ENCODE results near the gene RASSF5.
"Not testable (repeated sequence)": the region's sequence is repeated elsewhere in the genome, so short reads cannot be mapped to it uniquely, and the experiment has no call there.

Gene RASSF5

GRCh38 chr1:206579747-206580437, 72.6 kb downstream of the RASSF5 start:
- peak; percentile 62 for DNase-seq
- Histone ChIP-seq H3K4me2 (ENCODE audit: insufficient read depth, low read length) (no peak overlapping the region), H3K36me3 (ENCODE audit: insufficient read depth, low read length) (peaks cover 56% of the 10 kb centered on the region), H3K27me3 (ENCODE audit: insufficient read depth, low read length, poor library complexity) (no peaks in the 10 kb centered on the region), H3K4me3 (ENCODE audit: low read depth in 1 of 2, low read length in 2 of 2) (no peak overlapping the region), H4K20me1 (ENCODE audit: insufficient read depth, low read length) (peaks cover 62% of the 10 kb centered on the region), H3K79me2 (ENCODE audit: insufficient read depth, low read length) (peaks cover 81% of the 10 kb centered on the region), H3K9ac (ENCODE audit: low read depth, low read length) (no peak overlapping the region), H3K9me3 (ENCODE audit: insufficient read depth, low read length, severe bottlenecking) (no peaks in the 10 kb centered on the region), H3K4me1 (ENCODE audit: insufficient read depth, low read length) (peaks cover 12% of the 10 kb centered on the region), H3K27ac (ENCODE audit: low read length) (peak overlapping the region; percentile 56; the same call in 1 of the 2 replicates), H2AFZ (ENCODE audit: low read depth, low read length) (no peak overlapping the region)
- no peak for TF ChIP-seq EZH2 (IDR thresholded peaks at IDR 0.05; ENCODE audit: borderline replicate concordance, low read depth, low read length, severe bottlenecking)
- ATAC-seq (ENCODE audit: insufficient read depth, low read depth), result peak; percentile 64

- no peak overlapping the region for H3K27ac ChIP-seq (ENCODE audit: low read length)
- H3K4me1 ChIP-seq (ENCODE audit: insufficient read depth, low read length), result peaks cover 5% of the 10 kb centered on the region
- peaks cover 60% of the 10 kb centered on the region for H4K20me1 ChIP-seq (ENCODE audit: insufficient read depth, low read length)
- no peak for DNase-seq
- H3K36me3 ChIP-seq (ENCODE audit: insufficient read depth, low read length), result peaks cover 63% of the 10 kb centered on the region
- no peak overlapping the region for H3K9ac ChIP-seq (ENCODE audit: low read depth, low read length)
- no peak overlapping the region for H3K4me3 ChIP-seq (ENCODE audit: low read depth in 1 of 2, low read length in 2 of 2)
- H3K9me3 ChIP-seq (ENCODE audit: insufficient read depth, low read length, severe bottlenecking), result no peaks in the 10 kb centered on the region
- ATAC-seq (ENCODE audit: insufficient read depth, low read depth), result no peak
- no peak overlapping the region for H2AFZ ChIP-seq (ENCODE audit: low read depth, low read length)
- no peak for TF ChIP-seq EZH2 (IDR thresholded peaks at IDR 0.05; ENCODE audit: borderline replicate concordance, low read depth, low read length, severe bottlenecking)
- no peak for TF ChIP-seq CTCF (IDR thresholded peaks at IDR 0.05; ENCODE audit: borderline replicate concordance, extremely low read depth, low read length, poor library complexity, severe bottlenecking)
- H3K79me2 ChIP-seq (ENCODE audit: insufficient read depth, low read length), result peaks cover 75% of the 10 kb centered on the region
- no peaks in the 10 kb centered on the region for H3K27me3 ChIP-seq (ENCODE audit: insufficient read depth, low read length, poor library complexity)
- no peak overlapping the region for H3K4me2 ChIP-seq (ENCODE audit: insufficient read depth, low read length)
These were observed 73.2 kb downstream of the RASSF5 start for GRCh38 chr1:206580438-206581113.

GRCh38 chr1:206581114-206581497, 73.8 kb downstream of the RASSF5 start:
- H3K4me3 ChIP-seq (ENCODE audit: low read depth in 1 of 2, low read length in 2 of 2); H3K9ac ChIP-seq (ENCODE audit: low read depth, low read length); H3K4me2 ChIP-seq (ENCODE audit: insufficient read depth, low read length); DNase-seq; H3K4me1 ChIP-seq (ENCODE audit: insufficient read depth, low read length); H2AFZ ChIP-seq (ENCODE audit: low read depth, low read length); H3K9me3 ChIP-seq (ENCODE audit: insufficient read depth, low read length, severe bottlenecking); H3K27me3 ChIP-seq (ENCODE audit: insufficient read depth, low read length, poor library complexity); ATAC-seq (ENCODE audit: insufficient read depth, low read depth); H3K27ac ChIP-seq (ENCODE audit: low read length): not testable (repeated sequence)
- H4K20me1 ChIP-seq (ENCODE audit: insufficient read depth, low read length), result peaks cover 56% of the 10 kb centered on the region
- H3K36me3 ChIP-seq (ENCODE audit: insufficient read depth, low read length), result peaks cover 68% of the 10 kb centered on the region
- peaks cover 69% of the 10 kb centered on the region for H3K79me2 ChIP-seq (ENCODE audit: insufficient read depth, low read length)

- no peak for ATAC-seq (ENCODE audit: insufficient read depth, low read depth)
- H3K4me3 ChIP-seq (ENCODE audit: low read depth in 1 of 2, low read length in 2 of 2), result no peak overlapping the region
- no peaks in the 10 kb centered on the region for H3K4me1 ChIP-seq (ENCODE audit: insufficient read depth, low read length)
- no peaks in the 10 kb centered on the region for H3K9me3 ChIP-seq (ENCODE audit: insufficient read depth, low read length, severe bottlenecking)
- no peak for TF ChIP-seq CTCF (IDR thresholded peaks at IDR 0.05; ENCODE audit: borderline replicate concordance, extremely low read depth, low read length, poor library complexity, severe bottlenecking)
- TF ChIP-seq EZH2 (IDR thresholded peaks at IDR 0.05; ENCODE audit: borderline replicate concordance, low read depth, low read length, severe bottlenecking), result no peak
- no peak overlapping the region for H3K4me2 ChIP-seq (ENCODE audit: insufficient read depth, low read length)
- H3K79me2 ChIP-seq (ENCODE audit: insufficient read depth, low read length), result peaks cover 65% of the 10 kb centered on the region
- H3K36me3 ChIP-seq (ENCODE audit: insufficient read depth, low read length), result peaks cover 73% of the 10 kb centered on the region
- no peak overlapping the region for H2AFZ ChIP-seq (ENCODE audit: low read depth, low read length)
- no peaks in the 10 kb centered on the region for H3K27me3 ChIP-seq (ENCODE audit: insufficient read depth, low read length, poor library complexity)
- H4K20me1 ChIP-seq (ENCODE audit: insufficient read depth, low read length), result peaks cover 53% of the 10 kb centered on the region
- peak overlapping the region; percentile 32; the same call in 1 of the 2 replicates for H3K27ac ChIP-seq (ENCODE audit: low read length)
- no peak overlapping the region for H3K9ac ChIP-seq (ENCODE audit: low read depth, low read length)
- no peak for DNase-seq
These were observed 74.2 kb downstream of the RASSF5 start for GRCh38 chr1:206581571-206581981.

Measured in DND-41 (cell line).